ENCODE results near the gene CASP7. TPM values are rescaled to one million over a fixed set of nuclear protein-coding genes. Genes with fewer than 3 reads are reported as not detected.

CASP7 gene
- total and polyA plus RNA-seq, 7 experiments from 2014 or later = 8.5 to 43.4 (median 13.6) TPM

DNA sequence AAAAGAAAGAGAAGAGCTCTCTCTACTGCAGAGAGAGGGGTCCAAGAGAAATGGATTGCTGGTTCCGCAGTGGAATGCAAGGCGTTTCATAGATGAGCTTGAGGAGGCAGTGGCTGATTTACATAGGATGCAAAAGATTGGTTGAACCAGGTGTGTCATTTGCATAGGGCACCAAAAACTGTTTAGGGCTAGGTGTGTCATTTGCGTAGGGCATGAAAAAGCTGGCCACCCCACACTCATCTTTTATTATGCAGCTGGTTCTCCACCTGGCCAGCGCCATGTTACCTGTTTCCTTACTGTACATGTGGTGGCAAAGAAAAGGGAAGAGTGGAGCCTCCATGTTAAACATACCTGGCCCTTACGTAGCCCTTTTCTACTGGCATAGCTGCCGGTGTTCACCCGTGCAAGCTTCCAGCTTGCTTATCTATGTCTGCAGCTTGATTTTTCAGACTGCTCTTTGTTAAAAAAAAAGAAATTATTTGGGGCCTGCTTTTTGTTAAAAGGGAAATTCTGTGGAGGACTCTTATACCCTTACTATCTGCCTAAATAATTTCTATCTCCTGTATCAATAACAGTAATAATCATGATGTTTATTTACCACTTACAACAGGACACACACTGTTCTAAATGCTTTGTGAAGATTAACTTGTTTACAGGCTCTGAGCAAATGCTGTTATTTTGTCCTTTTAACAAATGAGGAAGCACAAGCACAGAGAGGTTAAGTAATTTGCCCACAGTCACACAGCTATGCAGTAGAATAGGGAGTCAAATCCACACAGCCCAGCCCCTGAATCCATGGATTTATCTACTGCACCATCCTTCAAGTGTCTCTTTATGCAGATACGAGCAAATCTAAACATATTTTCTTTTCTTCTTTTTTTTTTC is 33.3 kb downstream of the CASP7 start:
- no peak for DNase-seq

DNA sequence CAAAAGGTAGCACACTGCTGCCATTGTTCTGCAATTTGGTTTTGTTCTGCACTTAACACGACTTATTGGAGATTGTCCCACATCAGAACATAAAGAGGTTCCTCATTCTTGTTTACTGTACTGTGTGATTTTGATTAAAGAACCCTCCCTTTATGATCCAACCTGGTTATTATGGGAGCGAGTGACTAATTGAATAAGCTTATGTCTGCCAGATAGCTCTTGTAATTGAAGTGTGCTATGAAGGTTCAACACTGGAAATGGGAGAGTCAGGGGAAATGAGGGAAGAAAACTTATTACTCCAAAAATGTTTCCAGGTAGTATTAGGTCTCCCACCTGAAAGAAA is 33.9 kb downstream of the CASP7 start:
- DNase-seq (no peak), ATAC-seq (no peak)
- CTCF ChIA-PET = no interaction called here
- POLR2A ChIA-PET = no interaction called here
- no peak overlapping the region for H3K4me3 Mint-ChIP-seq
- no peak overlapping the region for H3K4me3 ChIP-seq (ENCODE audit: low read length)
- H3K36me3 ChIP-seq (ENCODE audit: control insufficient read depth in 2 of 3, insufficient read depth in 3 of 3, low read length in 3 of 3) = peaks cover 0 to 5% (median 0%) of the 10 kb centered on the region in 3 experiments
- no peaks in the 10 kb centered on the region for H3K4me1 ChIP-seq (ENCODE audit: control insufficient read depth in 2 of 2, insufficient read depth in 2 of 2, low read length in 2 of 2)
- no peak overlapping the region for H3K27ac Mint-ChIP-seq
- intact Hi-C loops (cut with micrococcal nuclease) = no loop called here
- peaks cover 0 to 62% (median 42%) of the 10 kb centered on the region in 5 donors for H3K36me3 Mint-ChIP-seq
- H3K27me3 Mint-ChIP-seq = no peaks in the 10 kb centered on the region
- H3K27ac ChIP-seq (ENCODE audit: low read depth, low read length) = no peak overlapping the region
- peaks cover 8 to 21% (median 11%) of the 10 kb centered on the region in 7 donors for H3K4me1 Mint-ChIP-seq
- H3K9me3 Mint-ChIP-seq = peaks cover 0 to 3% (median 0%) of the 10 kb centered on the region in 11 donors
- no peaks in the 10 kb centered on the region for H3K9me3 ChIP-seq (ENCODE audit: control insufficient read depth in 2 of 3, low read length in 3 of 3)
- H3K27me3 ChIP-seq (ENCODE audit: control insufficient read depth in 2 of 2, insufficient read depth in 2 of 2, low read length in 2 of 2) = no peaks in the 10 kb centered on the region

More for the DNA sequence above, 33.3 kb downstream of the CASP7 start:
- no peaks in the 10 kb centered on the region for H3K9me3 ChIP-seq (ENCODE audit: control insufficient read depth in 2 of 3, low read length in 3 of 3)
- no peak for ATAC-seq
- peaks cover 0 to 60% (median 39%) of the 10 kb centered on the region in 5 donors for H3K36me3 Mint-ChIP-seq
- no peaks in the 10 kb centered on the region for H3K27me3 Mint-ChIP-seq
- no peak overlapping the region for H3K4me3 Mint-ChIP-seq
- no peak overlapping the region for H3K4me3 ChIP-seq (ENCODE audit: low read length)
- H3K27ac Mint-ChIP-seq = no peak overlapping the region
- H3K27me3 ChIP-seq (ENCODE audit: control insufficient read depth in 2 of 2, insufficient read depth in 2 of 2, low read length in 2 of 2) = no peaks in the 10 kb centered on the region
- H3K4me1 Mint-ChIP-seq = peaks cover 11 to 27% (median 14%) of the 10 kb centered on the region in 7 donors
- H3K9me3 Mint-ChIP-seq = peaks cover 0 to 3% (median 0%) of the 10 kb centered on the region in 11 donors
- ChIA-PET POLR2A (no interaction called here), CTCF (no interaction called here)
- H3K4me1 ChIP-seq (ENCODE audit: control insufficient read depth in 2 of 2, insufficient read depth in 2 of 2, low read length in 2 of 2) = no peaks in the 10 kb centered on the region
- H3K27ac ChIP-seq (ENCODE audit: low read depth, low read length) = no peak overlapping the region
- H3K36me3 ChIP-seq (ENCODE audit: control insufficient read depth in 2 of 3, insufficient read depth in 3 of 3, low read length in 3 of 3) = peaks cover 0 to 5% (median 0%) of the 10 kb centered on the region in 3 experiments
- intact Hi-C loops (cut with micrococcal nuclease) = no loop called here

DNA sequence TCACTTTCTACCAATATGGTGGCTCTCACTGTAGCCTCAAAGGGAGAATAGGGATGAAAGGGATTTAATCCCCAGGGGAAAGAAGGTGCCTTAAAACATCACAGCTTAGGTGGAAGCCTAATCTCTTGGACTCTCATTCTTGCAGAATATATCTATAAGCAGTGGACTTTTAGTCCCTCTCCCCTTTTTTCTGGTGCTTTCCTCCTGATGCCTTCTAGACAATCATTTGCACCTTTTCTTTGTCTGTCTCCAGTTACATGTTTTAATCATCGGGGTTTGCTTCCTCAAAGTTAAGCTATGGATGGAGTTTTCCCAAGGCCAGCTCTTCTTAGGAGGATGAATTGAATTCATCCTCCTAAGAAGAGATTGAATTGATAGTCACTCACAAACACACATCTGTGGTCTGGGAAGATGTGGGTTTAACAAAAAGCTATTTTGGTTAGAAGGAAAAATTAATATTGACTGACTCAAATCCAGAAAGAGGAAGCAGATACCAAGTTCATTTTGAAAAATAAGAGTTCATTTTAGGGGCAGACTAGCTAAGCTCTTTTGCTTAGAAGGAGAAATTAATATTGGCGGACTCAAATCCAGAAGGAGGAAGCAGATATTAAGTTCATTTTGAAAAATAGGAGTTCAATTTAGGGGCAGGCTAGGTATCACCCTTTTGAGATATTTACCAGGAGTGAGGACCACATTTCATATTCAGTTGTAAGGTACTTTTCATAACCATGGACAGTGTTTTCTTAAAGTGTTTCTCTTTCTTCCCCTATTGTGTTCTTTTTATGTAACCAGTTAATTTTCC is 36.6 kb downstream of the CASP7 start:
- intact Hi-C loops (cut with micrococcal nuclease) = no loop called here
- peaks cover 0 to 3% (median 0%) of the 10 kb centered on the region in 11 donors for H3K9me3 Mint-ChIP-seq
- H3K4me3 ChIP-seq (ENCODE audit: low read length) = no peak overlapping the region
- POLR2A ChIA-PET = no interaction called here
- DNase-seq = no peak
- H3K36me3 Mint-ChIP-seq = peaks cover 5 to 65% (median 48%) of the 10 kb centered on the region in 5 donors
- no peak for ATAC-seq
- peaks cover 0 to 20% (median 0%) of the 10 kb centered on the region in 3 experiments for H3K36me3 ChIP-seq (ENCODE audit: control insufficient read depth in 2 of 3, insufficient read depth in 3 of 3, low read length in 3 of 3)
- peaks cover 0 to 5% (median 0%) of the 10 kb centered on the region in 7 donors for H3K4me1 Mint-ChIP-seq
- H3K27me3 ChIP-seq (ENCODE audit: control insufficient read depth in 2 of 2, insufficient read depth in 2 of 2, low read length in 2 of 2) = no peaks in the 10 kb centered on the region
- H3K27me3 Mint-ChIP-seq = no peaks in the 10 kb centered on the region
- CTCF ChIA-PET = no interaction called here
- H3K27ac Mint-ChIP-seq = no peak overlapping the region
- H3K27ac ChIP-seq (ENCODE audit: low read depth, low read length) = no peak overlapping the region
- no peak overlapping the region for H3K4me3 Mint-ChIP-seq
- no peaks in the 10 kb centered on the region for H3K9me3 ChIP-seq (ENCODE audit: control insufficient read depth in 2 of 3, low read length in 3 of 3)
- H3K4me1 ChIP-seq (ENCODE audit: control insufficient read depth in 2 of 2, insufficient read depth in 2 of 2, low read length in 2 of 2) = no peaks in the 10 kb centered on the region

DNA sequence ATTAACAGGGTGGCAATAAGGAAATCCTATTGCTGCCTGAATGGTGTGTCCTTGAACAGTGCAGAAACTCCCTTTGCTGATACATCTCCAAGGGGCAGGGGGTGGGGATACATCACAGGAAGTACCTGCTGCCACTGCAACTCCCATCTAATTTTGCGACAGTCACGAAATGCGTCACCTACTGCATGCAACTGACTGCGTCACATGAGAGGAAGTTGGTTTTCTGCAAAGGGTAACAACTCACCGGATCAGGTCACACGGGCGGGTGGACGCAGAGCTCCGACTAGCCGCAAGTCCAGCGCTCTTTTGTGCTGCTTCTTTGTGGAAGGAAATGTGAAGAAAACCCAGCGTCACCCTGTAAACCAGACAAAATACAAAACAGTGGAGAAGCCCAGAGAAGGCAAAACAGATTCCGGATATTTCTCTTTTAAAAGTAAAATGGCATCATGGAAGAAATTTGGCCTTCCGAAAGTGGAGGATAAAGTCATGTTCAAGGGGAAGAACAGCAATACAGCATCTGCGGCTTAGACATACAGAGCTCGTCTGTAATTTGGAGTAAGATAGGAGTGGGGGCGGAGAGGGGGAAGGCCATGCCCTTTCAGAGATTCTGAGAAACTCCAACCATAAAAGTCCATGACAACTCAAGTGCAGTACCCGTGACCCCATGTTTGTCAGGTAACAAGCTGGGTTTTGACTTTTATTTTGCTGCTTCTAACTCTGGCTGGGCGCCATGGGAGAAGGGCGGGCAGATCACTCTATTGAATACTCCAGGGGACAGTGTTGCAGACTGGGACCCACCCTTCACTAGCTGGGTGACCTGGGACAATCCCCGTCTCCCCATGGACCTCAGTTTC is 39.5 kb downstream of the CASP7 start:
- no peak overlapping the region for H3K4me3 ChIP-seq (ENCODE audit: low read length)
- peaks cover 0 to 5% (median 0%) of the 10 kb centered on the region in 7 donors for H3K4me1 Mint-ChIP-seq
- H3K27me3 ChIP-seq (ENCODE audit: control insufficient read depth in 2 of 2, insufficient read depth in 2 of 2, low read length in 2 of 2) = no peaks in the 10 kb centered on the region
- H3K27ac Mint-ChIP-seq = no peak overlapping the region
- DNase-seq = no peak
- intact Hi-C loops (cut with micrococcal nuclease) = no loop called here
- peaks cover 0 to 43% (median 3%) of the 10 kb centered on the region in 3 experiments for H3K36me3 ChIP-seq (ENCODE audit: control insufficient read depth in 2 of 3, insufficient read depth in 3 of 3, low read length in 3 of 3)
- no peak for ATAC-seq
- H3K4me1 ChIP-seq (ENCODE audit: control insufficient read depth in 2 of 2, insufficient read depth in 2 of 2, low read length in 2 of 2) = no peaks in the 10 kb centered on the region
- H3K27me3 Mint-ChIP-seq = no peaks in the 10 kb centered on the region
- ChIA-PET CTCF (no interaction called here), POLR2A (no interaction called here)
- no peaks in the 10 kb centered on the region for H3K9me3 ChIP-seq (ENCODE audit: control insufficient read depth in 2 of 3, low read length in 3 of 3)
- H3K36me3 Mint-ChIP-seq = peaks cover 5 to 76% (median 52%) of the 10 kb centered on the region in 5 donors
- H3K27ac ChIP-seq (ENCODE audit: low read depth, low read length) = no peak overlapping the region
- H3K9me3 Mint-ChIP-seq = peaks cover 0 to 3% (median 0%) of the 10 kb centered on the region in 11 donors
- no peak overlapping the region for H3K4me3 Mint-ChIP-seq

DNA sequence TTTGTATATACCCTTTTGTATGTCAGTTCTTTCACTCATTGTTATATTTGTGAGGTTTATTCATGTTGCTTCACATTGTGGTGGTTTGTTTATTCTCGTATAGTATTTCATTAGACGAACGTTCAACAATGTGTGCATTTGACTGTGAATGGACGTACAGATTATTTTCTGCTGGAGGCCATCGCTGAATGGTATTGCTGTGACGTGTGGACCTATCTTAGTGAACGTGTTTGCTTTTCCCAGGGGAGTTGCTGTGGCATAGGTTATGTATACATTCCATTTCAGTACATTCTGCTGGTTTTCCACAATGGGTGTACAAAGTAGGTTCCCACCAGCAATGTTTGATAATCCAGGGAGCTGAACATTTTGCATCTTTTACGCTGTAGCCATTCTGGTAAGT is 40.7 kb downstream of the CASP7 start:
- intact Hi-C loops (cut with micrococcal nuclease) = no loop called here
- Mint-ChIP-seq H3K27ac (no peak overlapping the region), H3K4me3 (no peak overlapping the region), H3K27me3 (no peaks in the 10 kb centered on the region), H3K4me1 (peaks cover 0 to 5% (median 0%) of the 10 kb centered on the region in 7 donors), H3K9me3 (peaks cover 0 to 3% (median 0%) of the 10 kb centered on the region in 11 donors), H3K36me3 (peaks cover 8 to 80% (median 61%) of the 10 kb centered on the region in 5 donors)
- ChIA-PET POLR2A (no interaction called here), CTCF (no interaction called here)
- H3K27me3 ChIP-seq (ENCODE audit: control insufficient read depth in 2 of 2, insufficient read depth in 2 of 2, low read length in 2 of 2) = no peaks in the 10 kb centered on the region
- peaks cover 0 to 54% (median 7%) of the 10 kb centered on the region in 3 experiments for H3K36me3 ChIP-seq (ENCODE audit: control insufficient read depth in 2 of 3, insufficient read depth in 3 of 3, low read length in 3 of 3)
- H3K9me3 ChIP-seq (ENCODE audit: control insufficient read depth in 2 of 3, low read length in 3 of 3) = no peaks in the 10 kb centered on the region
- DNase-seq (no peak), ATAC-seq (no peak)
- no peaks in the 10 kb centered on the region for H3K4me1 ChIP-seq (ENCODE audit: control insufficient read depth in 2 of 2, insufficient read depth in 2 of 2, low read length in 2 of 2)
- no peak overlapping the region for H3K27ac ChIP-seq (ENCODE audit: low read depth, low read length)
- no peak overlapping the region for H3K4me3 ChIP-seq (ENCODE audit: low read length)

DNA sequence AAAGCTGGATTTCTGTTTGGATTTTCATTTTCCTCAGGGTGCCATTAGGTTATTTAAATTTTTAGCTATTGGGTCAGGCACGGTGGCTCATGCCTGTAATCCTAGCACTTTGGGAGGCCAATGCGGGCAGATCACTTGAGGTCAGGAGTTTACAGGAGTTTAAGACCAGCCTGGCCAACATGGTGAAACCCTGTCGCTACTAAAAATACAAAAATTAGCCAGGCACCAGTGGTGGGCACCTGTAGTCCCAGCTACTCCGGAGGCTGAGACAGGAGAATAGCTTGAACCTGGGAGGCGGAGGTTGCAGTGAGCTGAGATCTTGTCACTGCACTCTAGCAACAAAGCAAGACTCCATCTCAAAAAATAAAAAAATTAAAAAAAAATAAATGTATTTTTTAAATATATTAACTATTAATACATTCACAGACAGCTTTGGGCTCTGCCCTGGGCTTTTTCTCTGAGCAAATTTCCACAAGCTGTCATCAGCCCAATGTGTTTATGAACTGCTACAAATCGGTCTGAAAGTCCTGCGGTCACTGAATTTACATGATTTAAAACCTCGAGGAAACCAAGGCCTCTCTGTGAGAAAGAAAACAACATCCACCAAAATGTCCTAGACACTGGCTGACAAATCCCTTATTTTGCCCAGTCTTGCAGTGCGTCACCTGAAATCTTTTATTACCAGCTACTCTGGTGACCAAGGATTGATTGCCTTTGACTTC is 52.6 kb downstream of the CASP7 start:
- peaks cover 0 to 5% (median 0%) of the 10 kb centered on the region in 11 donors for H3K9me3 Mint-ChIP-seq
- H3K36me3 ChIP-seq (ENCODE audit: control insufficient read depth in 2 of 3, insufficient read depth in 3 of 3, low read length in 3 of 3) = peaks cover under 1 to 29% (median 6%) of the 10 kb centered on the region in 3 experiments
- DNase-seq (no peak), ATAC-seq (no peak)
- H3K27me3 Mint-ChIP-seq = no peaks in the 10 kb centered on the region
- no peaks in the 10 kb centered on the region for H3K4me1 Mint-ChIP-seq
- intact Hi-C loops (cut with micrococcal nuclease) = no loop called here
- peaks cover 6 to 40% (median 30%) of the 10 kb centered on the region in 5 donors for H3K36me3 Mint-ChIP-seq
- ChIA-PET CTCF (no interaction called here), POLR2A (no interaction called here)
- H3K4me3 Mint-ChIP-seq = no peak overlapping the region
- no peak overlapping the region for H3K27ac Mint-ChIP-seq
- no peak overlapping the region for H3K27ac ChIP-seq (ENCODE audit: low read depth, low read length)
- H3K9me3 ChIP-seq (ENCODE audit: control insufficient read depth in 2 of 3, low read length in 3 of 3) = peaks cover 0 to 5% (median 0%) of the 10 kb centered on the region in 3 experiments
- no peaks in the 10 kb centered on the region for H3K27me3 ChIP-seq (ENCODE audit: control insufficient read depth in 2 of 2, insufficient read depth in 2 of 2, low read length in 2 of 2)
- H3K4me1 ChIP-seq (ENCODE audit: control insufficient read depth in 2 of 2, insufficient read depth in 2 of 2, low read length in 2 of 2) = no peaks in the 10 kb centered on the region
- no peak overlapping the region for H3K4me3 ChIP-seq (ENCODE audit: low read length)

Data from naive thymus-derived CD4-positive, alpha-beta T cell (primary cell).